LNCAP (cell line): ENCODE measurements around the gene TTLL5.

Source experiments
- CTCF ChIP-seq: fragments of 450-650 bp; IDR thresholded peaks from 2 replicates; pipeline ENCODE4 v1.5.1; 2017; ENCODE audit warnings: mild to moderate bottlenecking

TTLL5 gene

GRCh38 chr14:75717729-75718128 is 56.7 kb downstream of the TTLL5 start:
- TF ChIP-seq CTCF = no peak

GRCh38 chr14:75718199-75718598 is 57.2 kb downstream of the TTLL5 start:
- no peak for TF ChIP-seq CTCF

GRCh38 chr14:75720116-75720515 is 59.1 kb downstream of the TTLL5 start:
- no peak for TF ChIP-seq CTCF

GRCh38 chr14:75720842-75721498 is 59.9 kb downstream of the TTLL5 start:
- TF ChIP-seq CTCF = no peak

DNA sequence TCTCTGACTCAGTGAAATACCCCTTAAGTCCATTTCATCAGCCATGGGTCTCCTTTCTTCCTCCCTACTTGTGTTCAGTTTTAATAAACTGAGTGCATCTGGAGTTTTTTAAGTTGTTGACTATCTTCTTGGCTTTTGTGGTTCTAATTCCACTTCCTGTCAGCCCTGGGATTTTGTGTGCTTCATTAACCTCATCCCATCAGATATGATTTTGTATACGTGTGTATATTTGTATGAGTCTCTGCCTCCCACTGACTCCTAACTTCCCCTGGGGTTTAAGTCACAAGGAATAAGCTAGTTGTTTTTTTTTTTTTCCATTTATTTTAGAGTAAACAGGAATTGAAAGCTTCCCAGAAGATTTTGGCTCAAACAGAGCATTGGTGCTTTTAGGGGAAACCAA is 62.7 kb downstream of the TTLL5 start:
- TF ChIP-seq CTCF = no peak

GRCh38 chr14:75724414-75725204 is 63.6 kb downstream of the TTLL5 start:
- TF ChIP-seq CTCF = no peak

DNA sequence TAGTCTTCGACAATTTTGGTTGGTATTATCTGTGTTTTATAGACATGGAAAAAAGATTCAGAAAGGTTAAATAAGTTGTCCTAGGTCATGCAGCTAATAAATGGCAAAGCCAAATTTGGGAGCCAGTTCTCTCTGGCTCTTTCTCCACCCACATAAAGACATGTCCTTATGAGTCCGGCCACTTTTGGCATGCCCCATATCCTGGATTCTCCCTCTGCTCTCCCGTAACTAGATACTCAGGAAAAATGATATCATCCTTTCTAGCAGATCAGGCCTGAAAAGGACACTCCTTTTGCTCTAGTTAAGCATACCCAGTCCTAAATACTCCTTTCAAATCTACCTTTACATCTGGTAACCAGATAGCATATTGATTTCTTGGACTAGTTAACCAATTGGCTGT is 64.4 kb downstream of the TTLL5 start:
- TF ChIP-seq CTCF = no peak
